Stimulated activated memory B cell treated with anti-CD40 and anti-IgM and Interleukin-4, amounts not matched to agents 10 μg/mL and 1 μg/mL and 100 μg/mL, for 72 hours (primary cell): Measurements from ENCODE around the gene KDM5B.
"Not testable (repeated sequence)": the region's sequence is repeated elsewhere in the genome, so short reads cannot be mapped to it uniquely, and the experiment has no call there.

Source experiments
- ATAC-seq: fragments of 150-1000 bp; cut with Tn5 transposase; 2 replicates; pipeline ENCODE4 v1.10.0; 2021
- H3K27ac Mint-ChIP-seq: one replicate; pipeline ENCODE4 v1.8.0; 2022; ENCODE audit warnings: mild to moderate bottlenecking, mixed read lengths
- H3K27me3 Mint-ChIP-seq: one replicate; pipeline ENCODE4 v1.8.0; 2022; ENCODE audit warnings: mixed read lengths
- H3K36me3 Mint-ChIP-seq: one replicate; pipeline ENCODE4 v1.8.0; 2022; ENCODE audit warnings: mixed read lengths
- H3K4me1 Mint-ChIP-seq: one replicate; pipeline ENCODE4 v1.8.0; 2022; ENCODE audit warnings: mixed read lengths
- H3K4me3 Mint-ChIP-seq: one replicate; pipeline ENCODE4 v1.8.0; 2022; ENCODE audit warnings: mild to moderate bottlenecking, moderate library complexity, mixed read lengths
- H3K9me3 Mint-ChIP-seq: one replicate; pipeline ENCODE4 v1.8.0; 2022; ENCODE audit warnings: mixed read lengths

Gene KDM5B

GRCh38 chr1:202723046-202723445 lies 85.2 kb downstream of the KDM5B start:
- not testable (repeated sequence) for H3K27me3 Mint-ChIP-seq, H3K27ac Mint-ChIP-seq, ATAC-seq

DNA sequence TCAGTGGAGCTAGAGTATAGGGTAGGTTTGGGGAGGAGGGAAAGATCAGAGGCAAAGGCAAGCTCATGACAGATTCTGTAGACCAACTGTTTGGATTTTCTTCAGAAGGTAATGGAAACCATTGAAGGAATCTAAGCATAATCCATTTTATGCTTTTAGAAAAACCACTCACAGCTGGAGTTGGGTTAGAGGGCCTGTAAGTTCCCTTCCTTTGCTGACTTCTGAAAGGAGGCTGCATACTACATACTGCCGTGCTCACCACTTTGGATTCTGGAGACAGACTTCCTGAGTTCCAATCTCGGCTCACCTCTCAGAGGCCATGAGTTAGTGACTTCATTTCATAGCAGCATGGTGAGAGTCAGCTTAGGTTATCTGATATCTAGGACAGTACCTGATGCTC lies 91.6 kb downstream of the KDM5B start:
- Mint-ChIP-seq H3K4me1 (no peaks in the 10 kb centered on the region), H3K27me3 (peaks cover 12% of the 10 kb centered on the region), H3K27ac (no peak overlapping the region), H3K4me3 (no peak overlapping the region), H3K9me3 (no peaks in the 10 kb centered on the region), H3K36me3 (no peaks in the 10 kb centered on the region)
- no peak for ATAC-seq

More at GRCh38 chr1:202723046-202723445, 85.2 kb downstream of the KDM5B start:
- not testable (repeated sequence) for H3K4me3 Mint-ChIP-seq, H3K9me3 Mint-ChIP-seq, H3K4me1 Mint-ChIP-seq
- peaks cover 15% of the 10 kb centered on the region for H3K36me3 Mint-ChIP-seq

- H3K27me3 Mint-ChIP-seq: peaks cover 37% of the 10 kb centered on the region
- ATAC-seq, H3K36me3 Mint-ChIP-seq, H3K9me3 Mint-ChIP-seq, H3K4me3 Mint-ChIP-seq, H3K27ac Mint-ChIP-seq, H3K4me1 Mint-ChIP-seq: not testable (repeated sequence)
These were observed 94.0 kb downstream of the KDM5B start for GRCh38 chr1:202714202-202714601.

DNA sequence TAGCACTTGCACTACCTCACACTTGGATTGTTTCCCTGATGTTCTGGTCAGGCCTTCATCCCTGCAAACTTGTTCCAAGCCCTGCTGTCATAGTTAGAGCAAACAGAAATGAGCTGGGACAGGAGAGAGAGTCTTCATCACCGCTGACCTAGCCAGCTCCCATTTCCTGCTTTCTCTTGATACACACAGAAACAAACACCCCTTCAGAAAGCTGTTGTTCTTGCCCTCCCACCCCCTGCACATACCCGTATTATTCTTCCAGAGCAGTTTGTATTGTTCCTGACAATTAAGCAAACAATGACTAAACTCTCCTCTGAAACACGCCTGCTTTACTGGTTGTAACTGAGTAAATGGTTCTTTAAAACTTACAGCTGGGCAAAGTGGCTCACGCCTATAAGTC lies 95.1 kb downstream of the KDM5B start:
- Mint-ChIP-seq H3K4me3 (no peak overlapping the region), H3K27ac (no peak overlapping the region), H3K27me3 (peaks cover 48% of the 10 kb centered on the region), H3K4me1 (peaks cover 7% of the 10 kb centered on the region), H3K9me3 (no peaks in the 10 kb centered on the region), H3K36me3 (no peaks in the 10 kb centered on the region)
- ATAC-seq: no peak

DNA sequence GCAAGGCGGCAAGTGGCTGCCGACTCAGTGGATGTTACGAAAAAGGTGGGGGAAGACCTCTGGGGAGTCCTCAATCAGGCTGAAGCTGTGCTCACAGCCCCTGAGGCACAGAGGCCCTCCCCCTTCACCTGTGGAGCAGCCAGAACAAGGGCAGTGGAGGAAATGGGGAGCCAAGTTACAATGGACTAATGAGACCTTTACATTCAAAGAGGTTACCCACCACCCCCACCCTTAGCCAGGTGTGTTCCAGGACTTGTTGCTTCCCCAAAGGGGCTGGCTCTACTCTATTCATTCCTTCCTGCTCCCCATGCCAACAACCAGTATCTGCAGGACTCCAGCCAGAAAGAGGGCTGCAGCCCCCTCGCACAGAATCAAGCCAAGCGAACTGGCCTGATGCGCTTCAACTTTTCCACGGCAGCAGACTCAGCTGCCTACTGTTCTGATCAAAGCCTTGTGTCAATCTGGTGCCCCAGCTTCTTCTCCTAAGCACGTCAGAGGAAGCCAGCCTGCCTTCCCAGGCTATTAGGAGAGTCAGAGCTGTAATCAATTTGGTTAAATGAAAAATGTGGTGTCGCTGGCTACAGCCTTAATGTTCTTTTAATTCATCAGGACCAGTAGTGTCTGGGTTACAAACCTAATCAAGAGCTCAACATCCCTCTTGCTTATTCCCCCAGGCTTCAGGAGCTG lies 96.1 kb downstream of the KDM5B start:
- H3K4me1 Mint-ChIP-seq: peaks cover 7% of the 10 kb centered on the region
- H3K4me3 Mint-ChIP-seq: no peak overlapping the region
- H3K9me3 Mint-ChIP-seq: no peaks in the 10 kb centered on the region
- no peak for ATAC-seq
- no peaks in the 10 kb centered on the region for H3K36me3 Mint-ChIP-seq
- H3K27me3 Mint-ChIP-seq: peaks cover 58% of the 10 kb centered on the region
- H3K27ac Mint-ChIP-seq: no peak overlapping the region

DNA sequence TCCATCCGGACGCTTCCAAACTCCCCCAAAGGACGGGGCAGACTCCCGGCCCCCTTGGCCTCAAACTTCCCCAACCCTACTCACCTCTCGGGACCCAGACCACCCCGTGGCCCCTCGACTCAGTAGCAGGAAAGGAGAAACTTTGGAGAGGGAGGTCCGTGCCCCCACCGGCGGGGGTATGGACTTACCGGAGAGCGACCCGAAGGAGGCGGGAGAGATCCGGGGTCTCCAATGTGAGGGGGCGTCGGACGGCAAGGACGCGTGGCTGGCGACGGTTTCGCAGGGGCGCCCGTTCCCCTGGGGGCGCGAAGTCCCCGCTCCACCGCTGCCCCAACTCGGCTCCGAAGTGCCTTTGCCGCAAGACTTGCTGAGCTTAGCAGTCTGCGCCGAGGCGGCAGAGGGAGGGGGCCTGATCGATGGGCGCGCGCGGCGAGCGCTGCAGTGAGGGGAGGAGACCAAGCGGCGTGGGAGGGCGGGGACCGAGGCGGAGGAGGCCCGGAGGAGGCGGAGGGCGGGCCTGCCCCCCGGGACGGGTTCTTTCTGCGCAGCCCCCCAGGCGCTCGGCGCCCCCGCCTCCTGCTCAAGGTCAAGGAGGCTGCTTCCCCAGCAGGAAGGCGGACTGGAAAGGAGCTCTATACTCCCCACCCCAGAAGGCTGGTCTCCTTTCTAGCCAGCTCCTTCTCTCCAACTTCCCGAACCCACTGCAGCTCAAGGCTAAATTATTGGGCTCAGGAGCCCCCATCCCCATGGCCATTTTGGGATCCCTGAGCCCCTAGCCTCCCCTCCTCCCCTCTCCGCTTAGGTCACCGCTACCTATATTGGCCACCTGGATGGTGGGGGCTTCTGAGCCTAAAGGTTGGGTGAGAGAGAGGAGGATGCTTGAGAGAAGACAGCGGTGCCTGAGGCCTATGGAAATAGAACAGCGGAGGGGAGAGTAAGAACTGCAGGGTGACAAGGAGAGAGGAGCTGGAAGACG lies 97.9 kb downstream of the KDM5B start, which contains the start of gene SYT2:
Gene SYT2 (minus strand): TSS at position 385 of the 976 bp plus-strand sequence. CDS start 104,682 bp downstream, outside the sequence.
- Mint-ChIP-seq H3K4me1 (peaks cover 7% of the 10 kb centered on the region), H3K9me3 (no peaks in the 10 kb centered on the region), H3K36me3 (no peaks in the 10 kb centered on the region), H3K4me3 (peak within 1 kb of the TSS; percentile 22), H3K27ac (no peak within 1 kb of the TSS), H3K27me3 (peaks cover 58% of the 10 kb centered on the region)
- ATAC-seq: peak; percentile 14

GRCh38 chr1:202709276-202710041 lies 98.8 kb downstream of the KDM5B start:
- Mint-ChIP-seq H3K27ac (no peak overlapping the region), H3K27me3 (peaks cover 67% of the 10 kb centered on the region), H3K4me3 (no peak overlapping the region), H3K36me3 (no peaks in the 10 kb centered on the region), H3K4me1 (peaks cover 7% of the 10 kb centered on the region), H3K9me3 (no peaks in the 10 kb centered on the region)
- no peak for ATAC-seq

- Mint-ChIP-seq H3K27me3 (peaks cover 75% of the 10 kb centered on the region), H3K4me1 (peaks cover 7% of the 10 kb centered on the region), H3K27ac (no peak overlapping the region), H3K36me3 (no peaks in the 10 kb centered on the region), H3K9me3 (no peaks in the 10 kb centered on the region), H3K4me3 (no peak overlapping the region)
- ATAC-seq: no peak
These were observed 99.6 kb downstream of the KDM5B start for GRCh38 chr1:202708456-202709275.

- H3K4me3 Mint-ChIP-seq: no peak overlapping the region
- peaks cover 7% of the 10 kb centered on the region for H3K4me1 Mint-ChIP-seq
- H3K36me3 Mint-ChIP-seq: no peaks in the 10 kb centered on the region
- H3K27me3 Mint-ChIP-seq: peaks cover 83% of the 10 kb centered on the region
- no peak overlapping the region for H3K27ac Mint-ChIP-seq
- H3K9me3 Mint-ChIP-seq: no peaks in the 10 kb centered on the region
- no peak for ATAC-seq
These were observed 101.4 kb downstream of the KDM5B start for GRCh38 chr1:202706851-202707250.

DNA sequence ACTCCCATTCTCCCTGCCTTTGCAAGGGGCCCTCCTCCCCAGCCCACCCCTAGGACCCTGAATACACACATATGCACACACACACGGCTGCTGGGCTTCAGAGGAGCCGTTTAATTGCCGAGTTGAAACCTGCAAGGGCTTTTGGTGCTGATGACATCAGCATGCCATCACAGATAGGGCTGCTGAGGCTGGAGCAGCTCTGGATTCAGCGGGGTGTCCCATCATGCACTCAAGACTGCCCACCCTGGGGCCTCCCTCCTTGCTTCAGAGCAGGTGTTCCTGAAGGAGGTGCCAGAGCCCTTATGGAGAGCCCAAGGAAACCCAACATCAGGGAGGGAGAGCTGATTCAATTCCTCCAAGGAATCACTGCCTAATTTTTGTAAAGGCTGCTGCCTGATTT lies 103.6 kb downstream of the KDM5B start:
- Mint-ChIP-seq H3K36me3 (no peaks in the 10 kb centered on the region), H3K27me3 (peaks cover 61% of the 10 kb centered on the region), H3K9me3 (no peaks in the 10 kb centered on the region), H3K27ac (no peak overlapping the region), H3K4me1 (peaks cover 7% of the 10 kb centered on the region), H3K4me3 (no peak overlapping the region)
- no peak for ATAC-seq

GRCh38 chr1:202703191-202703590 lies 105.0 kb downstream of the KDM5B start:
- Mint-ChIP-seq H3K27me3 (peaks cover 51% of the 10 kb centered on the region), H3K4me3 (no peak overlapping the region), H3K4me1 (no peaks in the 10 kb centered on the region), H3K27ac (no peak overlapping the region), H3K9me3 (no peaks in the 10 kb centered on the region), H3K36me3 (no peaks in the 10 kb centered on the region)
- ATAC-seq: no peak

GRCh38 chr1:202702088-202702487 lies 106.1 kb downstream of the KDM5B start:
- H3K9me3 Mint-ChIP-seq: no peaks in the 10 kb centered on the region

DNA sequence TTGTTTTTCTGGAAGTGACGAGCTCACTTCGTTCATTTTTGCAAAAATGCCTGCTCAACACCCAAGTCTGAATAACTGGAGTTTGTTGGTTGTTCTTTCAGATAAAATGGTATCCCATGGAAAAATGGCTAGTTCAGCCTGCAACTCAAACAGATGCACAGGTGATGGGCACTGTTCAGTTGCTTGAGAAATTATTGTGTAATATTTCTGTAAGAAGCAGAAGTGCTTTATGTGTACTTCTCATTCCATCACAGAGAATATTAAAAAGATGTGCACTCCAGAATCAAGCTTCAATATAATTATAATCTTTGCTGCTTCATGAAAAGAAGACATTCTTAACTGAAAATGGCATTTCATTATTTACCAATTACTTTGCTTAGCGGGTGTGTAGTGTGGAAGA lies 107.0 kb downstream of the KDM5B start:
- Mint-ChIP-seq H3K27ac (no peak overlapping the region), H3K36me3 (no peaks in the 10 kb centered on the region), H3K27me3 (peaks cover 58% of the 10 kb centered on the region), H3K9me3 (no peaks in the 10 kb centered on the region), H3K4me1 (no peaks in the 10 kb centered on the region), H3K4me3 (no peak overlapping the region)
- no peak for ATAC-seq

More at GRCh38 chr1:202702088-202702487, 106.1 kb downstream of the KDM5B start:
- Mint-ChIP-seq H3K4me1 (no peaks in the 10 kb centered on the region), H3K27ac (no peak overlapping the region), H3K4me3 (no peak overlapping the region), H3K27me3 (peaks cover 49% of the 10 kb centered on the region), H3K36me3 (no peaks in the 10 kb centered on the region)
- no peak for ATAC-seq

GRCh38 chr1:202700061-202700460 lies 108.2 kb downstream of the KDM5B start:
- no peak overlapping the region for H3K4me3 Mint-ChIP-seq
- no peaks in the 10 kb centered on the region for H3K4me1 Mint-ChIP-seq
- H3K27me3 Mint-ChIP-seq: peaks cover 66% of the 10 kb centered on the region
- H3K27ac Mint-ChIP-seq: no peak overlapping the region
- ATAC-seq: no peak
- no peaks in the 10 kb centered on the region for H3K9me3 Mint-ChIP-seq
- no peaks in the 10 kb centered on the region for H3K36me3 Mint-ChIP-seq
